K562 (cell line): Measurements from ENCODE around the gene GEN1. TPM values are rescaled to one million over a fixed set of nuclear protein-coding genes. Genes with fewer than 3 reads are reported as not detected.

Source experiments
- DACH1 ChIP-seq: fragments of 450-650 bp; IDR thresholded peaks from 2 replicates; pipeline ENCODE4 v1.6.1; 2018; ENCODE audit not compliant: partially characterized antibody
- MAFK ChIP-seq: IDR thresholded peaks from 2 replicates; pipeline ENCODE4 v1.6.1; 2011; ENCODE audit warnings: low read length, improper control_type of control experiment
- NCOA1 ChIP-seq: fragments of 450-650 bp; IDR thresholded peaks from 2 replicates; pipeline ENCODE4 v1.6.1; 2016; ENCODE audit warnings: low read depth
- PPARD ChIP-seq: fragments of 250-450 bp; sonication (Bioruptor Pico); IDR thresholded peaks from 2 replicates; pipeline ENCODE4 v1.8.0; 2022; ENCODE audit warnings: inconsistent platforms, mild to moderate bottlenecking, moderate library complexity
- RAD21 ChIP-seq, 2 experiments: fragments of 250-450 bp in 1 of 2; fragments of 450-650 bp in 1 of 2; sonication (Bioruptor Pico) in 1 of 2; formaldehyde crosslinking in 1 of 2; IDR thresholded peaks in 1 of 2; conservative IDR thresholded peaks in 1 of 2; 2 replicates each; pipeline versions ENCODE4 v1.4.0 to v1.8.0; 2020 to 2022; ENCODE audit warnings: mild to moderate bottlenecking in 2 of 2, moderate library complexity in 1 of 2
- SMAD4 ChIP-seq: fragments of 250-450 bp; sonication (Bioruptor Pico); conservative IDR thresholded peaks from 2 replicates; pipeline ENCODE4 v1.8.0; 2021; ENCODE audit warnings: inconsistent platforms, mild to moderate bottlenecking, moderate library complexity
- ZBTB8A ChIP-seq: fragments of 450-650 bp; IDR thresholded peaks from 2 replicates; pipeline ENCODE4 v1.6.1; 2018; ENCODE audit warnings: mild to moderate bottlenecking, moderate library complexity; ENCODE audit not compliant: partially characterized antibody
- ZSCAN32 ChIP-seq: fragments of 450-650 bp; formaldehyde crosslinking; IDR thresholded peaks from 2 replicates; pipeline ENCODE4 v1.4.0; 2020; ENCODE audit warnings: mild to moderate bottlenecking, moderate library complexity
- polyA plus RNA-seq, 8 experiments: library from polyadenylated mRNA; depleted of rRNA in 4 of 8; stranded (reverse) in 5 of 8; unstranded in 3 of 8; fragments of >200 nt; fragmentation: Nextera tagmentation in 2 of 8; fragmentation: Illumina TruSeq in 1 of 8; extraction: Ambion mirVana in 2 of 8; extraction: Trizol in 1 of 8; gene quantifications; 2 replicates each; pipeline versions ENCODE4 v1.2.1 to v1.2.3, GENCODE V29; 2011 to 2014; ENCODE audit warnings: inconsistent platforms in 1 of 8, missing spikeins in 1 of 8
- total RNA-seq, 7 experiments: library from RNA; depleted of rRNA in 6 of 7; stranded (reverse); fragments of >200 nt in 6 of 7; fragmentation: Illumina TruSeq in 2 of 7; extraction: Trizol in 2 of 7; gene quantifications; 2 replicates each; pipeline versions ENCODE4 v1.2.1 to v1.2.3, GENCODE V29; 2011 to 2021; ENCODE audit warnings: low replicate concordance in 1 of 7
- TF ChIP-seq, protein P1 (sequence below), 2 experiments: fragments of 450-650 bp; IDR thresholded peaks; 2 replicates each; pipeline ENCODE4 v1.6.1; 2016; ENCODE audit warnings: mild to moderate bottlenecking in 2 of 2, borderline replicate concordance in 1 of 2, low read depth in 1 of 2, moderate library complexity in 1 of 2
- TF ChIP-seq, protein P2 (sequence below): IDR thresholded peaks from 2 replicates; pipeline ENCODE4 v1.6.1; 2011; ENCODE audit not compliant: insufficient read length; ENCODE audit errors: extremely low read depth
- TF ChIP-seq, protein P3 (sequence below): IDR thresholded peaks from 2 replicates; pipeline ENCODE4 v1.6.1; 2011; ENCODE audit warnings: borderline replicate concordance, low read depth, mild to moderate bottlenecking, moderate library complexity, low read length; ENCODE audit not compliant: insufficient read depth, poor library complexity, severe bottlenecking

GEN1 gene
- total and polyA plus RNA-seq, 9 of the 15 experiments (the other 6 are each of a cell fraction or from before 2014, with no cell fraction given) = 8.6 to 39.7 (median 24.5) TPM

DNA sequence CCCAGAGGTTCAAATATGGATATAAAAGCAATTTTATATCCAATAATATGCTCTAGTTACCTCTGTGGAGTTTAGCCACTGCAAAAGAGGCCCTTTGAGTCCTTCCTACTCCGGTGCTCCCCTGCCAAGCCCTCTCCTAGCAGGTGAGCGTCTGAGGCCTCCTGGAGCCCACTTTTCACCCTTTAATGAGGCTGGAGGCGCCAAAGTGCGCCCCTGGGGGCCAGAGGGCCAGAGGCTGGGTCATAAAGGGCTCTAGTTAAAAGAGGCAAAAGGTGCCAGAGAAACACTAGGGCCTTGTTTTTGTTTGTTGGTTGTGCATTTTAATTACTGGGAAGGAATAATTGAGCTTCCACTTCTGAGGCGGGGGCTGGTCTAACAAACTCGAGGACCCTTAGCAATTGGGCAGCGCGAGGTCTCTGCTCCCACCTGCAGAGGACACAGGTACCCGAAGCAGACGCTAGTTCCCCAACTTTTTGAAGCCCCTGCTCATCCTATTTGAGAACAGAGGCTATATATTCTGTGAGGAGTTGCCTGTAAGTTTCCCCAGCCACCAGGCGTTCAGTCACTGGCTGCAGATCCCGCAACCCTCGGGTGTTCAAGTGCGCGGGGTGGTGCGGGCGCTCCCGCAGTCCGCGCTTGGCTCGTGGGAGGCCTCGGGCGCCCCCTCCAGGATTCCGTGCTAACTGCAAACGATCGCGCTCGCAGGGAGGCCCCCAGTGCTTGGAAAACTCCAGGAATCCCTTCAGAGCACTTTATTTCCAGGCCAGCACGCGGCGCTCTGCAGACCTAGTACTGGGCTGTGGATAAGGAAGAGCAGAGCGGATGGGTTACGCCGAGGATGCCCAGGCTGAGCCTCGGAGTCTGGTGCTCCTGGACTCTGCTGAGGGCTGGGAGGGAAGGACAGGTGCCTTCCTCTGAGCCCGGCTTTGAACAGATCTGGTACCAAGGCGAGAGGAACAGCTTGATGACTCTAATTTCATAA lies 76.4 kb downstream of the GEN1 start (continued):
- TF ChIP-seq, protein P1, sequence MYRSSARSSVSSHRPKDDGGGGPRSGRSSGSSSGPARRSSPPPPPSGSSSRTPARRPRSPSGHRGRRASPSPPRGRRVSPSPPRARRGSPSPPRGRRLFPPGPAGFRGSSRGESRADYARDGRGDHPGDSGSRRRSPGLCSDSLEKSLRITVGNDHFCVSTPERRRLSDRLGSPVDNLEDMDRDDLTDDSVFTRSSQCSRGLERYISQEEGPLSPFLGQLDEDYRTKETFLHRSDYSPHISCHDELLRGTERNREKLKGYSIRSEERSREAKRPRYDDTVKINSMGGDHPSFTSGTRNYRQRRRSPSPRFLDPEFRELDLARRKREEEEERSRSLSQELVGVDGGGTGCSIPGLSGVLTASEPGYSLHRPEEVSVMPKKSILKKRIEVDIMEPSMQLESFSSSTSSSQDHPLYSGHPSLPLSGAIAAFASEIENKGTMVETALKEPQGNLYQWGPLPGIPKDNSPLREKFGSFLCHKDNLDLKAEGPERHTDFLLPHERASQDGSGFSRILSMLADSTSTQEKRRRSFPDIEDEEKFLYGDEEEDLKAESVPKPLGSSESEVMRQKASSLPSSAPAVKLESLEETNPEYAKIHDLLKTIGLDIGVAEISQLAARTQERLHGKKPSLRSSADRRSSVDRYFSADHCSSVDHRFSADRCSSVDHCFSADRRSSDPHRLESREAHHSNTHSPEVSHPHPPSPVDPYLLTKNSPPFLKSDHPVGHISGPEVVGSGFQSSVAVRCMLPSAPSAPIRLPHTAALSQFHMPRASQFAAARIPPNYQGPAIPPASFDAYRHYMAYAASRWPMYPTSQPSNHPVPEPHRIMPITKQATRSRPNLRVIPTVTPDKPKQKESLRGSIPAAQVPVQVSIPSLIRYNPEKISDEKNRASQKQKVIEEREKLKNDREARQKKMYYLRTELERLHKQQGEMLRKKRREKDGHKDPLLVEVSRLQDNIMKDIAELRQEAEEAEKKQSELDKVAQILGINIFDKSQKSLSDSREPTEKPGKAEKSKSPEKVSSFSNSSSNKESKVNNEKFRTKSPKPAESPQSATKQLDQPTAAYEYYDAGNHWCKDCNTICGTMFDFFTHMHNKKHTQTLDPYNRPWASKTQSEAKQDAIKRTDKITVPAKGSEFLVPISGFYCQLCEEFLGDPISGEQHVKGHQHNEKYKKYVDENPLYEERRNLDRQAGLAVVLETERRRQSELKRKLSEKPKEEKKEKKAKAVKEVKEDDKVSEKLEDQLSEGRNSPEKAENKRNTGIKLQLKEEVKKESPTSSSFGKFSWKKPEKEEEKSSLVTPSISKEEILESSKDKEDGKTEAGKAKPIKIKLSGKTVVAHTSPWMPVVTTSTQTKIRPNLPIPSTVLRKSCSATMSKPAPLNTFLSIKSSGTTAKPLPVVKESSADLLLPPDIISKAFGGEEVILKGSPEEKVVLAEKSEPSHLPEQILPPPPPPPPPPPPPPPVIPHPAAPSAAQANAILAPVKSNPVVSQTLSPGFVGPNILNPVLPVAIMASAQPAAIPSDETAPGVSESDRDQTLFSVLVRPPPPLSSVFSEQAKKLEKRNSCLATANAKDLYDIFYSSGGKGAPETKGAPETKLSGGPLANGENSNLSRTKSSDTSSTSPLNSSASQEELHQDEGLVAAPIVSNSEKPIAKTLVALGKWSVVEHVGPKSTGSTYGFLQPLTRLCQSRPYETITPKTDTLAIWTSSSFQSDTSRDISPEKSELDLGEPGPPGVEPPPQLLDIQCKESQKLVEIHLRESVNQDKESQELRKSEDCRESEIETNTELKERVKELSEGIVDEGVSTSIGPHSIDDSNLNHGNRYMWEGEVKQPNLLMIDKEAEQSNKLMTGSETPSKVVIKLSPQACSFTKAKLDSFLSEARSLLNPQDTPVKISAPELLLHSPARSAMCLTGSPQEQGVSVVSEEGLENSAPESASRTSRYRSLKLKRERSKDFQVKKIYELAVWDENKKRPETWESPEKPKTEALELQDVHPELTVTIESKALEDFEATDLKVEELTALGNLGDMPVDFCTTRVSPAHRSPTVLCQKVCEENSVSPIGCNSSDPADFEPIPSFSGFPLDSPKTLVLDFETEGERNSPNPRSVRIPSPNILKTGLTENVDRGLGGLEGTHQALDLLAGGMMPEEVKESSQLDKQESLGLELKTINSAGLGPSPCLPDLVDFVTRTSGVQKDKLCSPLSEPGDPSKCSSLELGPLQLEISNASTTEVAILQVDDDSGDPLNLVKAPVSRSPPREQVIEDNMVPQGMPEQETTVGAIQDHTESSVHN (IDR thresholded peaks at IDR 0.05; ENCODE audit: borderline replicate concordance in 1 of 2, low read depth in 1 of 2) = no peak
- TF ChIP-seq, protein P2, sequence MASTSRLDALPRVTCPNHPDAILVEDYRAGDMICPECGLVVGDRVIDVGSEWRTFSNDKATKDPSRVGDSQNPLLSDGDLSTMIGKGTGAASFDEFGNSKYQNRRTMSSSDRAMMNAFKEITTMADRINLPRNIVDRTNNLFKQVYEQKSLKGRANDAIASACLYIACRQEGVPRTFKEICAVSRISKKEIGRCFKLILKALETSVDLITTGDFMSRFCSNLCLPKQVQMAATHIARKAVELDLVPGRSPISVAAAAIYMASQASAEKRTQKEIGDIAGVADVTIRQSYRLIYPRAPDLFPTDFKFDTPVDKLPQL = no peak
- TF ChIP-seq SMAD4 (CRISPR knock-in tag) (no peak), NCOA1 (no peak), MAFK (no peak), ZBTB8A (no peak), RAD21 (CRISPR knock-in tag; conservative IDR thresholded peaks at IDR 0.05 in 1 of 2, IDR thresholded peaks at IDR 0.05 in 1 of 2) (peak; percentile 40 to 70), PPARD (no peak), DACH1 (no peak), ZSCAN32 (CRISPR knock-in tag) (no peak)
- TF ChIP-seq, protein P3, sequence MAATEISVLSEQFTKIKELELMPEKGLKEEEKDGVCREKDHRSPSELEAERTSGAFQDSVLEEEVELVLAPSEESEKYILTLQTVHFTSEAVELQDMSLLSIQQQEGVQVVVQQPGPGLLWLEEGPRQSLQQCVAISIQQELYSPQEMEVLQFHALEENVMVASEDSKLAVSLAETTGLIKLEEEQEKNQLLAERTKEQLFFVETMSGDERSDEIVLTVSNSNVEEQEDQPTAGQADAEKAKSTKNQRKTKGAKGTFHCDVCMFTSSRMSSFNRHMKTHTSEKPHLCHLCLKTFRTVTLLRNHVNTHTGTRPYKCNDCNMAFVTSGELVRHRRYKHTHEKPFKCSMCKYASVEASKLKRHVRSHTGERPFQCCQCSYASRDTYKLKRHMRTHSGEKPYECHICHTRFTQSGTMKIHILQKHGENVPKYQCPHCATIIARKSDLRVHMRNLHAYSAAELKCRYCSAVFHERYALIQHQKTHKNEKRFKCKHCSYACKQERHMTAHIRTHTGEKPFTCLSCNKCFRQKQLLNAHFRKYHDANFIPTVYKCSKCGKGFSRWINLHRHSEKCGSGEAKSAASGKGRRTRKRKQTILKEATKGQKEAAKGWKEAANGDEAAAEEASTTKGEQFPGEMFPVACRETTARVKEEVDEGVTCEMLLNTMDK = peak; percentile 21
